GM12874 (cell line): ENCODE measurements around the gene MYO3B.

ENCODE experiments used
- CTCF ChIP-seq: IDR thresholded peaks from 2 replicates; pipeline ENCODE4 v1.5.1; 2011; ENCODE audit warnings: low read depth, mild to moderate bottlenecking, control low read depth, low read length, moderate library complexity; ENCODE audit not compliant: insufficient read depth

Gene MYO3B

GRCh38 chr2:170177950-170178781, at the start of gene MYO3B:
Gene MYO3B (plus strand): TSS chr2:170178147. CDS start chr2:170178288, 141 bp downstream.
- TF ChIP-seq CTCF = no peak

- no peak for TF ChIP-seq CTCF
Observed at GRCh38 chr2:170139276-170139967, 38.5 kb upstream of the MYO3B start.

- no peak for TF ChIP-seq CTCF
Observed at GRCh38 chr2:170140561-170140960, 37.4 kb upstream of the MYO3B start.

GRCh38 chr2:170141865-170142264, 36.1 kb upstream of the MYO3B start:
- no peak for TF ChIP-seq CTCF

- no peak for TF ChIP-seq CTCF
Observed at GRCh38 chr2:170142502-170142901, 35.4 kb upstream of the MYO3B start.

- TF ChIP-seq CTCF = no peak
Observed at GRCh38 chr2:170143045-170143717, 34.8 kb upstream of the MYO3B start.

GRCh38 chr2:170144761-170145160, 33.2 kb upstream of the MYO3B start:
- no peak for TF ChIP-seq CTCF
